Fibroblast of lung (primary cell): ENCODE results near the gene SLC2A14.

ENCODE experiments used
- EZH2 ChIP-seq: IDR thresholded peaks from 2 replicates; pipeline ENCODE4 v1.5.1; 2012; ENCODE audit warnings: low read length, control low read depth, mild to moderate bottlenecking; ENCODE audit errors: missing control alignments
- TF ChIP-seq, protein P1 (sequence below), 2 donors: IDR thresholded peaks in 1 of 2; conservative IDR thresholded peaks in 1 of 2; 1 replicate in 1 of 2; 2 replicates in 1 of 2; pipeline ENCODE4 v1.5.1; 2011 to 2012; ENCODE audit warnings: low read length in 2 of 2, control low read depth in 1 of 2, inconsistent platforms in 1 of 2, low read depth in 1 of 2, mild to moderate bottlenecking in 1 of 2

- TF ChIP-seq, protein P1, sequence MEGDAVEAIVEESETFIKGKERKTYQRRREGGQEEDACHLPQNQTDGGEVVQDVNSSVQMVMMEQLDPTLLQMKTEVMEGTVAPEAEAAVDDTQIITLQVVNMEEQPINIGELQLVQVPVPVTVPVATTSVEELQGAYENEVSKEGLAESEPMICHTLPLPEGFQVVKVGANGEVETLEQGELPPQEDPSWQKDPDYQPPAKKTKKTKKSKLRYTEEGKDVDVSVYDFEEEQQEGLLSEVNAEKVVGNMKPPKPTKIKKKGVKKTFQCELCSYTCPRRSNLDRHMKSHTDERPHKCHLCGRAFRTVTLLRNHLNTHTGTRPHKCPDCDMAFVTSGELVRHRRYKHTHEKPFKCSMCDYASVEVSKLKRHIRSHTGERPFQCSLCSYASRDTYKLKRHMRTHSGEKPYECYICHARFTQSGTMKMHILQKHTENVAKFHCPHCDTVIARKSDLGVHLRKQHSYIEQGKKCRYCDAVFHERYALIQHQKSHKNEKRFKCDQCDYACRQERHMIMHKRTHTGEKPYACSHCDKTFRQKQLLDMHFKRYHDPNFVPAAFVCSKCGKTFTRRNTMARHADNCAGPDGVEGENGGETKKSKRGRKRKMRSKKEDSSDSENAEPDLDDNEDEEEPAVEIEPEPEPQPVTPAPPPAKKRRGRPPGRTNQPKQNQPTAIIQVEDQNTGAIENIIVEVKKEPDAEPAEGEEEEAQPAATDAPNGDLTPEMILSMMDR (conservative IDR thresholded peaks at IDR 0.05 in 1 of 2, IDR thresholded peaks at IDR 0.05 in 1 of 2; ENCODE audit: low read depth in 1 of 2, low read length in 2 of 2) = no peak
- no peak for TF ChIP-seq EZH2
Measured at GRCh38 chr12:7793211-7793610, 79.5 kb downstream of the SLC2A14 start.
